ENCODE data around the gene USP5. TPM values are rescaled to one million over a fixed set of nuclear protein-coding genes. Genes with fewer than 3 reads are reported as not detected.

USP5 gene
- polyA plus RNA-seq, 1 of the 3 experiments (the other 2 are of a cell fraction), result 97.2 TPM

GRCh38 chr12:6867413-6868210 is 15.7 kb downstream of the USP5 start, which contains the start of gene TPI1:
TSS of gene TPI1 (plus strand) at chr12:6867531. CDS start at chr12:6867567, 36 bp downstream.
- Histone ChIP-seq H3K27me3 (ENCODE audit: insufficient read depth) (no peaks in the 10 kb centered on the region), H3K9ac (peak within 1 kb of the TSS; percentile 100), H4K20me1 (ENCODE audit: insufficient read depth) (peaks cover 44% of the 10 kb centered on the region), H3K27ac (ENCODE audit: low read depth in 2 of 2, low read length in 1 of 2) (peak within 1 kb of the TSS; percentile 84 to 95), H3K36me3 (replicated peaks in 1 of 2; ENCODE audit: control insufficient read depth in 1 of 2, insufficient read depth in 2 of 2, low read length in 1 of 2) (peaks cover 17 to 46% of the 10 kb centered on the region in 2 experiments), H3K9me2 (no peaks in the 10 kb centered on the region), H3K9me3 (no peaks in the 10 kb centered on the region), H3F3A (replicated peaks; ENCODE audit: insufficient read depth) (peaks cover 31% of the 10 kb centered on the region), H3K4me1 (ENCODE audit: control insufficient read depth in 1 of 2, insufficient read depth in 2 of 2, low read depth in 1 of 2, low read length in 1 of 2) (peaks cover 33 to 42% of the 10 kb centered on the region in 2 experiments), H3K4me2 (peak within 1 kb of the TSS; percentile 99), H2AFZ (ENCODE audit: low read depth) (peak within 1 kb of the TSS; percentile 57), H3K4me3 (ENCODE audit: low read depth in 2 of 2, low read length in 1 of 2) (peak within 1 kb of the TSS; percentile 91 to 99), H3K79me2 (ENCODE audit: insufficient read depth) (peaks cover 51% of the 10 kb centered on the region)
- ChIA-PET CTCF (interaction anchor here (0.7 to 10.9 kb wide), 14 partner anchors 11 to 304 kb away, joined by 3 to 164 read pairs (median 12); partner anchors contain the start of genes CDCA3, MLF2, P3H3 and PTMS), POLR2A (interaction anchor here (0.7 to 5.9 kb wide), 14 partner anchors 8 to 178 kb away, joined by 3 to 57 read pairs (median 4); partner anchors contain the start of genes C12orf57, CDCA3, ENO2 and GPR162)
- DNase-seq, result peak; percentile 98
- WGBS (ENCODE audit: low lambda C conversion rate), result 0% methylated on average over 15 of the region's 86 CpGs
- TF ChIP-seq MAX (IDR thresholded peaks at IDR 0.05; ENCODE audit: low read depth) (no peak), MXI1 (IDR thresholded peaks at IDR 0.05; ENCODE audit: low read depth, low read length) (no peak; the same call in 1 of the 2 replicates), EZH2phosphoT487 (IDR thresholded peaks at IDR 0.05; ENCODE audit: borderline replicate concordance, low read depth) (no peak), CTCF (IDR thresholded peaks at IDR 0.05) (no peak), NRF1 (IDR thresholded peaks at IDR 0.05; ENCODE audit: low read depth, low read length) (peak; percentile 46), PBX3 (IDR thresholded peaks at IDR 0.05) (no peak), NFIC (IDR thresholded peaks at IDR 0.05; ENCODE audit: borderline replicate concordance) (no peak), JUND (IDR thresholded peaks at IDR 0.05) (no peak), SMC3 (IDR thresholded peaks at IDR 0.05; ENCODE audit: low read depth, low read length) (no peak), TAF1 (IDR thresholded peaks at IDR 0.05; ENCODE audit: borderline replicate concordance, low read depth, low read length) (peak; percentile 98), FOXM1 (IDR thresholded peaks at IDR 0.05; ENCODE audit: low read depth) (no peak), GABPA (IDR thresholded peaks at IDR 0.05; ENCODE audit: low read depth) (no peak), RXRA (IDR thresholded peaks at IDR 0.05; ENCODE audit: borderline replicate concordance, low read depth) (no peak; the same call in 1 of the 2 replicates), TEAD4 (IDR thresholded peaks at IDR 0.05; ENCODE audit: borderline replicate concordance, insufficient read depth) (no peak), ELF1 (IDR thresholded peaks at IDR 0.05) (0 out of 2 replicates have a peak, but pooled peaks have one; percentile 4), EP300 (IDR thresholded peaks at IDR 0.05; ENCODE audit: borderline replicate concordance in 1 of 2, low read depth in 1 of 2, low read length in 1 of 2) (no peak; a peak in 1 of 4 replicates), GATA2 (CRISPR knock-in tag; IDR thresholded peaks at IDR 0.05) (no peak), MEF2A (IDR thresholded peaks at IDR 0.05; ENCODE audit: borderline replicate concordance, low read depth) (no peak), USF2 (IDR thresholded peaks at IDR 0.05; ENCODE audit: borderline replicate concordance, low read depth, low read length) (no peak), TCF12 (IDR thresholded peaks at IDR 0.05) (no peak), ZBTB33 (IDR thresholded peaks at IDR 0.05; ENCODE audit: borderline replicate concordance, low read depth) (no peak), USF1 (IDR thresholded peaks at IDR 0.05; ENCODE audit: borderline replicate concordance, low read depth) (no peak), RFX5 (IDR thresholded peaks at IDR 0.05; ENCODE audit: low read length) (no peak)
